ES-I3 (cell line): ENCODE results near the gene TSHZ3.

ENCODE experiments used
- H3K36me3 ChIP-seq: 2 replicates; pipeline ENCODE4 v1.6.1; 2013; ENCODE audit warnings: mild to moderate bottlenecking, low read length, control low read depth, moderate library complexity; ENCODE audit not compliant: insufficient read depth
- H3K4me1 ChIP-seq: 2 replicates; pipeline ENCODE4 v1.6.1; 2013; ENCODE audit warnings: mild to moderate bottlenecking, control low read depth, low read length; ENCODE audit not compliant: insufficient read depth
- H3K9ac ChIP-seq: 2 replicates; pipeline ENCODE4 v1.6.1; 2013; ENCODE audit warnings: low read depth, mild to moderate bottlenecking, low read length, moderate library complexity
- H3K9me3 ChIP-seq: 2 replicates; pipeline ENCODE4 v1.6.1; 2013; ENCODE audit warnings: mild to moderate bottlenecking, low read length, moderate library complexity; ENCODE audit not compliant: control insufficient read depth, insufficient read depth

TSHZ3 gene

GRCh38 chr19:31337008-31337914, 12.0 kb downstream of the TSHZ3 start:
- H3K36me3 ChIP-seq: peaks cover 5% of the 10 kb centered on the region; the same call in 1 of the 2 replicates
- no peaks in the 10 kb centered on the region for H3K9me3 ChIP-seq
- no peak overlapping the region for H3K9ac ChIP-seq
- peaks cover 56% of the 10 kb centered on the region for H3K4me1 ChIP-seq

GRCh38 chr19:31335716-31336115, 13.5 kb downstream of the TSHZ3 start:
- 0 out of 2 replicates have a peak, but pooled peaks cover 5% of the 10 kb centered on the region for H3K36me3 ChIP-seq
- peaks cover 56% of the 10 kb centered on the region for H3K4me1 ChIP-seq
- no peak overlapping the region for H3K9ac ChIP-seq
- H3K9me3 ChIP-seq: no peaks in the 10 kb centered on the region

GRCh38 chr19:31334849-31335624, 14.2 kb downstream of the TSHZ3 start:
- Histone ChIP-seq H3K9ac (no peak overlapping the region), H3K4me1 (peaks cover 57% of the 10 kb centered on the region), H3K36me3 (0 out of 2 replicates have a peak, but pooled peaks cover 5% of the 10 kb centered on the region), H3K9me3 (no peaks in the 10 kb centered on the region)

- 0 out of 2 replicates have a peak, but pooled peaks cover 5% of the 10 kb centered on the region for H3K36me3 ChIP-seq
- peaks cover 51% of the 10 kb centered on the region for H3K4me1 ChIP-seq
Observed at GRCh38 chr19:31334101-31334848, 15.0 kb downstream of the TSHZ3 start.

GRCh38 chr19:31332096-31332495, 17.1 kb downstream of the TSHZ3 start:
- no peak overlapping the region for H3K9ac ChIP-seq
- 0 out of 2 replicates have a peak, but pooled peaks cover 5% of the 10 kb centered on the region for H3K36me3 ChIP-seq
- H3K9me3 ChIP-seq: no peaks in the 10 kb centered on the region
- peaks cover 46% of the 10 kb centered on the region for H3K4me1 ChIP-seq

More at GRCh38 chr19:31334101-31334848, 15.0 kb downstream of the TSHZ3 start:
- Histone ChIP-seq H3K9me3 (no peaks in the 10 kb centered on the region), H3K9ac (no peak overlapping the region)

- Histone ChIP-seq H3K4me1 (peaks cover 46% of the 10 kb centered on the region), H3K9ac (no peak overlapping the region), H3K36me3 (0 out of 2 replicates have a peak, but pooled peaks cover 5% of the 10 kb centered on the region), H3K9me3 (no peaks in the 10 kb centered on the region)
Observed at GRCh38 chr19:31331536-31331935, 17.7 kb downstream of the TSHZ3 start.

- H3K36me3 ChIP-seq: no peaks in the 10 kb centered on the region
- H3K9ac ChIP-seq: no peak overlapping the region
- peaks cover 46% of the 10 kb centered on the region for H3K4me1 ChIP-seq
- no peaks in the 10 kb centered on the region for H3K9me3 ChIP-seq
Observed at GRCh38 chr19:31330761-31331160, 18.5 kb downstream of the TSHZ3 start.

GRCh38 chr19:31330237-31330636, 19.0 kb downstream of the TSHZ3 start:
- H3K36me3 ChIP-seq: no peaks in the 10 kb centered on the region
- peaks cover 41% of the 10 kb centered on the region for H3K4me1 ChIP-seq
- H3K9me3 ChIP-seq: no peaks in the 10 kb centered on the region
- no peak overlapping the region for H3K9ac ChIP-seq

- no peaks in the 10 kb centered on the region for H3K9me3 ChIP-seq
- no peak overlapping the region for H3K9ac ChIP-seq
- H3K36me3 ChIP-seq: no peaks in the 10 kb centered on the region
- H3K4me1 ChIP-seq: peaks cover 37% of the 10 kb centered on the region
Observed at GRCh38 chr19:31329819-31330218, 19.4 kb downstream of the TSHZ3 start.

GRCh38 chr19:31328238-31328637, 21.0 kb downstream of the TSHZ3 start:
- no peaks in the 10 kb centered on the region for H3K36me3 ChIP-seq
- no peaks in the 10 kb centered on the region for H3K9me3 ChIP-seq
- no peak overlapping the region for H3K9ac ChIP-seq
- H3K4me1 ChIP-seq: peaks cover 23% of the 10 kb centered on the region; the same call in 1 of the 2 replicates

GRCh38 chr19:31326329-31327028, 22.8 kb downstream of the TSHZ3 start:
- Histone ChIP-seq H3K36me3 (no peaks in the 10 kb centered on the region), H3K9ac (no peak overlapping the region), H3K9me3 (no peaks in the 10 kb centered on the region), H3K4me1 (peaks cover 20% of the 10 kb centered on the region; the same call in 1 of the 2 replicates)

GRCh38 chr19:31325342-31325741, 23.9 kb downstream of the TSHZ3 start:
- H3K9ac ChIP-seq: no peak overlapping the region
- H3K4me1 ChIP-seq: peaks cover 8% of the 10 kb centered on the region; the same call in 1 of the 2 replicates
- no peaks in the 10 kb centered on the region for H3K9me3 ChIP-seq
- no peaks in the 10 kb centered on the region for H3K36me3 ChIP-seq

GRCh38 chr19:31319465-31319864, 29.8 kb downstream of the TSHZ3 start:
- Histone ChIP-seq H3K9ac (no peak overlapping the region), H3K9me3 (no peaks in the 10 kb centered on the region), H3K36me3 (no peaks in the 10 kb centered on the region; the same call in 1 of the 2 replicates), H3K4me1 (peaks cover 39% of the 10 kb centered on the region)
